ENCODE results near the gene SNTG2. TPM values are rescaled to one million over a fixed set of nuclear protein-coding genes. Genes with fewer than 3 reads are reported as not detected.

SNTG2 gene
- total and polyA plus RNA-seq, 2 donors (not counting 3 experiments of a cell fraction or from before 2014, with no cell fraction given), result not detected

GRCh38 chr2:1047485-1047884, 96.8 kb downstream of the SNTG2 start:
- intact Hi-C loops (cut with micrococcal nuclease), result no loop called here
- no peaks in the 10 kb centered on the region for H3K9me1 ChIP-seq (replicated peaks; ENCODE audit: control insufficient read depth, extremely low read depth, insufficient read depth, low read length)
- H3K79me2 ChIP-seq (ENCODE audit: control insufficient read depth, insufficient read depth, low read length), result no peaks in the 10 kb centered on the region
- H2AFZ ChIP-seq (ENCODE audit: low read depth, low read length), result no peak overlapping the region
- no peak overlapping the region for H3K4me3 ChIP-seq (replicated peaks in 1 of 3; ENCODE audit: insufficient read depth in 1 of 3, low read depth in 1 of 3, low read length in 3 of 3)
- no peak overlapping the region for H3K9ac ChIP-seq (replicated peaks; ENCODE audit: extremely low read depth, insufficient read depth, low read length)
- no peak overlapping the region for H3K4me2 ChIP-seq (ENCODE audit: insufficient read depth, low read length)
- dilution Hi-C loops (cut with MboI; ENCODE audit: extremely low pct_ligation_motif_present, low sequenced_read_pairs), result no loop called here
- H3K27me3 ChIP-seq (ENCODE audit: control insufficient read depth in 2 of 2, insufficient read depth in 2 of 2, low read length in 2 of 2), result no peaks in the 10 kb centered on the region
- TF ChIP-seq POLR2A (IDR thresholded peaks at IDR 0.05; ENCODE audit: low read depth, low read length), result no peak
- no peak for TF ChIP-seq POLR2AphosphoS5 (IDR thresholded peaks at IDR 0.05; ENCODE audit: insufficient read depth, low read depth, low read length)
- H3K4me1 ChIP-seq (ENCODE audit: control insufficient read depth, extremely low read depth, insufficient read depth, low read length), result no peaks in the 10 kb centered on the region
- no peak overlapping the region for H3K27ac ChIP-seq (ENCODE audit: insufficient read depth, low read depth, low read length)
- H3K36me3 ChIP-seq (ENCODE audit: control insufficient read depth in 2 of 2, extremely low read depth in 1 of 2, insufficient read depth in 2 of 2, low read length in 2 of 2), result no peaks in the 10 kb centered on the region
- no TSS peak for BruUV-seq (replicated peaks)
- POLR2A ChIA-PET, result no interaction called here
- H4K20me1 ChIP-seq (replicated peaks; ENCODE audit: control insufficient read depth, extremely low read depth, insufficient read depth, low read length), result no peaks in the 10 kb centered on the region
- FAIRE-seq (no peak), DNase-seq (ENCODE audit: low read depth, low spot score) (no peak)
- CTCF ChIA-PET, result no interaction called here
- H3K9me3 ChIP-seq (replicated peaks; ENCODE audit: control insufficient read depth, insufficient read depth, low read length), result peaks cover 6% of the 10 kb centered on the region

- H3K36me3 ChIP-seq (ENCODE audit: control insufficient read depth in 2 of 2, extremely low read depth in 1 of 2, insufficient read depth in 2 of 2, low read length in 2 of 2), result no peaks in the 10 kb centered on the region
- intact Hi-C loops (cut with micrococcal nuclease) (no loop called here), dilution Hi-C loops (cut with MboI; ENCODE audit: extremely low pct_ligation_motif_present, low sequenced_read_pairs) (no loop called here)
- TF ChIP-seq FOS (IDR thresholded peaks at IDR 0.05; ENCODE audit: borderline replicate concordance, insufficient read depth, low read length), result no peak
- TF ChIP-seq CTCF (IDR thresholded peaks at IDR 0.05; ENCODE audit: extremely low read depth in 1 of 2, insufficient read depth in 1 of 2, low read depth in 1 of 2, low read length in 2 of 2), result no peak
- TF ChIP-seq JUN (IDR thresholded peaks at IDR 0.05; ENCODE audit: borderline replicate concordance, insufficient read depth, insufficient read length, low read depth), result no peak
- TF ChIP-seq POLR2AphosphoS5 (IDR thresholded peaks at IDR 0.05; ENCODE audit: insufficient read depth, low read depth, low read length), result no peak
- no peak for TF ChIP-seq EZH2 (IDR thresholded peaks at IDR 0.05; ENCODE audit: borderline replicate concordance, low read depth, low read length, severe bottlenecking)
- no peak for TF ChIP-seq MYC (IDR thresholded peaks at IDR 0.05; ENCODE audit: low read depth, low read length)
- TF ChIP-seq POLR2A (IDR thresholded peaks at IDR 0.05; ENCODE audit: low read depth, low read length), result no peak
- no peak for TF ChIP-seq MAX (IDR thresholded peaks at IDR 0.05; ENCODE audit: insufficient read depth, insufficient read length)
- TF ChIP-seq GATA2 (IDR thresholded peaks at IDR 0.05; ENCODE audit: insufficient read depth, insufficient read length, low read depth, low read length), result no peak
- H3K27ac ChIP-seq (ENCODE audit: insufficient read depth, low read depth, low read length), result no peak overlapping the region
- H3K79me2 ChIP-seq (ENCODE audit: control insufficient read depth, insufficient read depth, low read length), result no peaks in the 10 kb centered on the region
- no peaks in the 10 kb centered on the region for H3K27me3 ChIP-seq (ENCODE audit: control insufficient read depth in 2 of 2, insufficient read depth in 2 of 2, low read length in 2 of 2)
- no peaks in the 10 kb centered on the region for H3K4me1 ChIP-seq (ENCODE audit: control insufficient read depth, extremely low read depth, insufficient read depth, low read length)
- no peak overlapping the region for H3K4me3 ChIP-seq (replicated peaks in 1 of 3; ENCODE audit: insufficient read depth in 1 of 3, low read depth in 1 of 3, low read length in 3 of 3)
- H3K4me2 ChIP-seq (ENCODE audit: insufficient read depth, low read length), result no peak overlapping the region
- no peaks in the 10 kb centered on the region for H3K9me1 ChIP-seq (replicated peaks; ENCODE audit: control insufficient read depth, extremely low read depth, insufficient read depth, low read length)
- H4K20me1 ChIP-seq (replicated peaks; ENCODE audit: control insufficient read depth, extremely low read depth, insufficient read depth, low read length), result no peaks in the 10 kb centered on the region
- DNase-seq (ENCODE audit: low read depth, low spot score) (no peak), FAIRE-seq (no peak)
- no peak overlapping the region for H2AFZ ChIP-seq (ENCODE audit: low read depth, low read length)
- no TSS peak for BruUV-seq (replicated peaks)
- CTCF ChIA-PET, result no interaction called here
- POLR2A ChIA-PET, result no interaction called here
- peaks cover 6% of the 10 kb centered on the region for H3K9me3 ChIP-seq (replicated peaks; ENCODE audit: control insufficient read depth, insufficient read depth, low read length)
- H3K9ac ChIP-seq (replicated peaks; ENCODE audit: extremely low read depth, insufficient read depth, low read length), result no peak overlapping the region
Measured at GRCh38 chr2:1049691-1050090, 99.0 kb downstream of the SNTG2 start.
